ENCODE data around the gene ACP1.
"Not testable (repeated sequence)": the region's sequence is repeated elsewhere in the genome, so short reads cannot be mapped to it uniquely, and the experiment has no call there.

Gene ACP1

GRCh38 chr2:314561-315336 is 50.0 kb downstream of the ACP1 start:
- DNase-seq = no peak

DNA sequence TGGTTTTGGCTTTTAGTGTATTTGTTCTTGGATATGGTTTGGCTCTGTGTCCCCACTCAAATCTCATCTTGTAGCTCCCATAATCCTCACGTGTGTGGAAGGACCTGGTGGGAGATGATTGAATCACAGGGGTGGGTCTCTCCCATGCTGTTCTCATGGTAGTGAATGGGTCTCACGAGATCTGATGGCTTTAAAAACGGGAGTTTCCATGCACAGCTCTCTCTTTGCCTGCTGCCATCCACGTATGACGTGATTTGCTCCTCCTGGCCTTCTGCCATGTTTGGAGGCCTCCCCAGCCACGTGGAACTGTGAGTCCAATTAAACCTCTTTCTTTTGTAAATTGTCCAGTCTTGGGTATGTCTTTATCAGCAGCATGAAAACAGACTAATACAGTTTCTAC is 51.2 kb downstream of the ACP1 start:
- DNase-seq = not testable (repeated sequence)

DNA sequence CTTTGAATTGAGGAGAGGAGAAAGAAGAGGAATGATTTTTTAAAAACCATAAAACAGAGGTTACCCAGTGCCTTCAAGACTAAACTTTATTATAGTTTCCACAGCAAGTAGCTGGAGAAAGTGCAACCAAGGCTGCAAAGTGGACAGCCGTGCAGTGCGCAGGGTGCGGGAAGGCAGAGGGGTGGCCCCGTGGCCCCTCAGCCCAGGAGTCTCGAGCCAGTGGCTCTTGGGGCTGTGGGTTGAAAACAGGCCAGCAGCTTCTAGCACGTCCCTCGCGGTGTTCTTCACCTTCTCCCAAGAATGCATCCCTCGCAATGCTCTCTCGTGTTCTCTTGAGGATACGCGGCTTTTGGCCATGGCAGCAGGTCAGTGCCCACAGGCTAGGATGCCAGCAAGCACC is 51.6 kb downstream of the ACP1 start:
- no peak for DNase-seq

DNA sequence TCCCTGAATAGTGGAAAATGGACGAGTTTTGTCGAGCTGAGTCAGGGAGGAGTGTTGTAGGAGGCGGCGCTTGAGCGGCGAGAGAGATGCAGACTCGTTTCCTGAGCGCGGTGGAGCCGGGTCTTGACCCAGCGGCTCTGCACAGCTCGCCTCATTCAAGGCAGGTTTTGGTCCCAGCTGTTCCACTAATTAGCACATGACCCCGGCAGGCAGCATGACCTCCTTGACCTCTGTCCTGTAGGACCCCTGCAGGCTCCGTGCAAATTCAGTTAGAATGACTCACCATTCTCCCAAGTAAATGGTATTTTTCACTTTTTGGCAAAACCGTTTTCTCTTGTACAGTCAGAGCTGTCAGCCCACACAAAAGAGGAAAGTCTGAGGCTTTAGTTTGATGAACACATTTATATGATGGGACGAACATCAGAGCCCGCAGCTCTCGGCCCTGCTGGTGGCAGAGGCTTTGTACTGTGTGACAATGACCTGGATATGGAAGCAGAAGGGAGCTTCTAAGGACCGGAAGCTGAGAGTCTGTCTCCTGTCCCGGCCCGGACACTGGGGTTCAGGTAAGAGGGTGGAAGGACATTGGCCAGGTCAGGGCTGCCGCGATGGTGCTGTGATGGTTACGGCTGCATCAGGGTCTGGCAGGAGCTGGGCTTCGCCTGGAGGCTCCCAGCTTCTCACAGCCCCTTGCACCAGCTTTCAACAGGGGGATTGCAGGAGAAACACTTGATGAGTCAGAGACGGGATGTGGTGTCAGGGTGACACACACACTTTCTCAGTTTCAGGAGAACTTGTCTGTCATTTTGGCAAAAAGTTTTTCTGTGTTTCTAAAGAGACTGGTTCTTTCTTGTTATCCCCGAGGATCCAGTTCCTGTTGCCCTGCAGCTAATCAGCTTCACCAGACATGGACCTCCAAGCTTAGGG is 53.0 kb downstream of the ACP1 start:
- no peak for DNase-seq

GRCh38 chr2:319059-319600 is 54.4 kb downstream of the ACP1 start:
- no peak for DNase-seq

DNA sequence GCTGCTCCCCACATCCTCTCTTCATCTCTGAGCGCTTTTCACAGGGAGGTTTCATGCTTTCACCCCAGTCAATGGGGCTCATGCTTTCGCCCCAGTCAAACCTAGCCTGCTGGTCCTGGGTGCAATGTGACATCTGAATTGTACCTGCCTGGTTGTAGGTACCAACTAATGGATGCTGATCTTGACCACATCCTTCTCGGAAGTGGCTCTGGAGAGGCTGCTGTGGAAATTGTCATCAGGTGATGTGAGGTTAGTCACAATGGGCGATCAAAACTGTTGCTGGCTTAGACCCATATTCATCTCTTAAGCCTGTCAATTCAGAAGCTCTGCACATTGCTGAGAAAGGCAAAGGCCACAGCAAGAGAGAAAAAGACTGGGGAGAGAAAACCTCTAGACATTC is 55.8 kb downstream of the ACP1 start:
- no peak for DNase-seq

GRCh38 chr2:322326-322725 is 57.6 kb downstream of the ACP1 start:
- no peak for DNase-seq

DNA sequence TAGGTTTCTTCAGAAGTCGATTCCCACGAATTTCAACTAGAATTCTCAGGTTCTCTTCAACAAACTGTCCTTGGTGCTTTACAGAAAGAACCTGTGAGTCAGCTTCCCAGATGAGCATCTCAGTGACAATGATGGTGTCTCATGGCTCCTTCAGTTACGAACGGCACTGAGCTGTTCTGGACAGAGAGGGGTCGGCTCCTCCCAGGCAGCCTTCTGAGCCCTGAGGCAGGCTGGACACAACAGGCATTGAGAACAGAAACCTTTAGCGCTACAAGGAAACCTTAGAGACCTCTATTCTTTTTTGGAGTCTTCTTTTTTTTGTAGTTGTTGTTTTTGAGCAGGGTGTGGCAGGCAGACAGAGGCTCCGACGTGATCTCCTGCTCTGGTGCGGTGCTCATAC is 58.3 kb downstream of the ACP1 start:
- no peak for DNase-seq
